B cell (primary cell): ENCODE measurements around the gene TRHDE. TPM values are rescaled to one million over a fixed set of nuclear protein-coding genes. Genes with fewer than 3 reads are reported as not detected.

ENCODE experiments used
- ATAC-seq: fragments of 200-7000 bp; cut with Tn5 transposase; one replicate; pipeline ENCODE4 v1.10.0; 2021; ENCODE audit warnings: low read depth, mild to moderate bottlenecking, moderate number of reproducible peaks, moderate library complexity
- CTCF ChIA-PET: fragments of 350-600 bp; sonication (Branson Sonifier 250); formaldehyde crosslinking; loops from one replicate; lab custom pipeline; 2021; ENCODE audit warnings: antibody characterized with exemption, inconsistent platforms; lab: Charles Lee
- POLR2A ChIA-PET: fragments of 350-600 bp; sonication (Branson Sonifier 250); formaldehyde crosslinking; loops from one replicate; lab custom pipeline; 2021; ENCODE audit warnings: antibody characterized with exemption; lab: Charles Lee
- DNase-seq: peaks from one replicate; pipeline ENCODE4 v3.0.0; 2013
- H2AFZ ChIP-seq: 2 replicates; pipeline ENCODE4 v1.6.1; 2012; ENCODE audit warnings: mild to moderate bottlenecking, low read depth, low read length; ENCODE audit not compliant: insufficient read depth, poor library complexity, severe bottlenecking
- H3K27ac ChIP-seq, 2 donors: 1 replicate in 1 of 2; 2 replicates in 1 of 2; pipeline ENCODE4 v1.5.1; 2012 to 2013; ENCODE audit warnings: low read length in 2 of 2, mild to moderate bottlenecking in 2 of 2, moderate library complexity in 1 of 2
- H3K27me3 ChIP-seq, 4 experiments: fragments of 200-600 bp in 1 of 4; sonication (generic) in 1 of 4; replicated peaks in 1 of 4; 1 replicate in 2 of 4; 2 replicates in 2 of 4; pipeline versions ENCODE4 v1.6.1 to v1.7.0; 2013 to 2016; ENCODE audit warnings: low read length in 3 of 4, mild to moderate bottlenecking in 2 of 4, mixed read lengths in 1 of 4, moderate library complexity in 1 of 4; ENCODE audit not compliant: insufficient read depth in 4 of 4, control insufficient read depth in 3 of 4; ENCODE audit errors: control extremely low read depth in 1 of 4
- H3K36me3 ChIP-seq, 2 experiments: replicated peaks in 1 of 2; 1 replicate in 1 of 2; 2 replicates in 1 of 2; pipeline versions ENCODE4 v1.6.1 to v1.7.1; 2013; ENCODE audit warnings: low read length in 1 of 2; ENCODE audit not compliant: insufficient read depth in 2 of 2, control insufficient read depth in 1 of 2; ENCODE audit errors: control extremely low read depth in 1 of 2, extremely low read depth in 1 of 2
- H3K4me1 ChIP-seq, 2 donors: fragments of 200-600 bp in 1 of 2; sonication (generic) in 1 of 2; 1 replicate in 1 of 2; 2 replicates in 1 of 2; pipeline versions ENCODE4 v1.5.1 to v1.6.1; 2013 to 2017; ENCODE audit warnings: low read length in 2 of 2; ENCODE audit not compliant: control insufficient read depth in 2 of 2, insufficient read depth in 2 of 2
- H3K4me2 ChIP-seq: replicated peaks from 2 replicates; pipeline ENCODE3; 2012; ENCODE audit warnings: mild to moderate bottlenecking, low read depth, low read length; ENCODE audit not compliant: poor library complexity, severe bottlenecking
- H3K4me3 ChIP-seq, 5 experiments: fragments of 200-600 bp in 1 of 5; sonication (generic) in 1 of 5; 1 replicate in 3 of 5; 2 replicates in 2 of 5; pipeline versions ENCODE4 v1.5.1 to v1.7.0; 2011 to 2016; ENCODE audit warnings: low read length in 4 of 5, mild to moderate bottlenecking in 4 of 5, low read depth in 2 of 5, control low read depth in 1 of 5, moderate library complexity in 1 of 5; ENCODE audit not compliant: insufficient read depth in 1 of 5; ENCODE audit errors: control extremely low read depth in 1 of 5, extremely low read depth in 1 of 5
- H3K79me2 ChIP-seq: fragments of 200-600 bp; sonication (generic); one replicate; pipeline ENCODE4 v1.6.0; 2016; ENCODE audit warnings: low read length; ENCODE audit not compliant: control insufficient read depth, insufficient read depth
- H3K9ac ChIP-seq: fragments of 200-600 bp; sonication (generic); 2 replicates; pipeline ENCODE4 v1.6.1; 2017; ENCODE audit warnings: mild to moderate bottlenecking, low read length, moderate library complexity
- H3K9me3 ChIP-seq, 3 donors: one replicate each; pipeline versions ENCODE4 v1.6.1 to v1.7.1; 2013; ENCODE audit warnings: low read length in 2 of 3; ENCODE audit not compliant: control insufficient read depth in 2 of 3, insufficient read depth in 1 of 3; ENCODE audit errors: control extremely low read depth in 1 of 3
- H4K20me1 ChIP-seq: 2 replicates; pipeline ENCODE4 v1.6.0; 2012; ENCODE audit warnings: mild to moderate bottlenecking, low read length; ENCODE audit not compliant: insufficient read depth, control insufficient read depth, poor library complexity, severe bottlenecking
- H3K27ac Mint-ChIP-seq: one replicate; pipeline ENCODE4 v1.8.0; 2021; ENCODE audit warnings: mixed read lengths
- H3K27me3 Mint-ChIP-seq: one replicate; pipeline ENCODE4 v1.8.0; 2021; ENCODE audit warnings: mixed read lengths
- H3K4me1 Mint-ChIP-seq: one replicate; pipeline ENCODE4 v1.8.0; 2021; ENCODE audit warnings: mixed read lengths
- H3K4me3 Mint-ChIP-seq: one replicate; pipeline ENCODE4 v1.8.0; 2021; ENCODE audit warnings: mixed read lengths
- H3K9me3 Mint-ChIP-seq: one replicate; pipeline ENCODE4 v1.8.0; 2022; ENCODE audit warnings: mixed read lengths; ENCODE audit not compliant: insufficient read depth
- CTCF ChIP-seq: fragments of 200-600 bp; IDR thresholded peaks from one replicate; pipeline ENCODE4 v1.8.0; 2022; ENCODE audit warnings: antibody characterized with exemption, mild to moderate bottlenecking
- EZH2 ChIP-seq: IDR thresholded peaks from 2 replicates; pipeline ENCODE4 v1.6.1; 2012; ENCODE audit warnings: borderline replicate concordance, low read depth, mild to moderate bottlenecking, moderate library complexity, low read length; ENCODE audit not compliant: insufficient read depth, poor library complexity, severe bottlenecking
- WGBS: methylation state at CpG from one replicate; pipeline ENCODE4 v1.1.5; 2013; ENCODE audit warnings: missing lambda C conversion rate; ENCODE audit not compliant: insufficient coverage; 5-methylcytosine and 5-hydroxymethylcytosine counted together
- intact Hi-C: fragments of 100-400 bp; cut with micrococcal nuclease; formaldehyde crosslinking; loops from one replicate; pipeline ENCODE4 v1.10.0; 2022
- polyA plus RNA-seq: library from polyadenylated mRNA; depleted of rRNA; stranded (reverse); fragments of >200 nt; gene quantifications from 2 replicates; pipeline ENCODE4 v1.2.3, GENCODE V29; 2012
- total RNA-seq, 2 donors: library from RNA; stranded (reverse); fragments of 120-200 nt in 1 of 2; gene quantifications; 1 replicate in 1 of 2; 2 replicates in 1 of 2; pipeline versions ENCODE4 v1.2.3 to v1.2.4, GENCODE V29; 2013 to 2022

The TRHDE gene
- total and polyA plus RNA-seq, 2 donors (not counting 1 experiment from before 2014, with no cell fraction given) = not detected

- no peak overlapping the region for H3K9ac ChIP-seq
- H4K20me1 ChIP-seq = no peaks in the 10 kb centered on the region
- CTCF ChIA-PET = no interaction called here
- H3K4me3 Mint-ChIP-seq = no peak overlapping the region
- H3K4me2 ChIP-seq = no peak overlapping the region
- H3K4me1 ChIP-seq = peaks cover 2 to 7% of the 10 kb centered on the region in 2 donors
- no CpG with 5 or more reads among the region's 6 CpGs for WGBS
- DNase-seq (no peak), ATAC-seq (no peak)
- TF ChIP-seq CTCF (no peak), EZH2 (no peak)
- H3K27ac ChIP-seq = no peak overlapping the region
- peaks cover 0 to 22% (median 0%) of the 10 kb centered on the region in 3 donors for H3K9me3 ChIP-seq
- H3K4me1 Mint-ChIP-seq = peaks cover 7% of the 10 kb centered on the region
- H3K9me3 Mint-ChIP-seq = no peaks in the 10 kb centered on the region
- H3K27me3 ChIP-seq = peaks cover 0 to 37% (median 12%) of the 10 kb centered on the region in 4 experiments
- H3K27ac Mint-ChIP-seq = no peak overlapping the region
- no peaks in the 10 kb centered on the region for H3K79me2 ChIP-seq
- POLR2A ChIA-PET = no interaction called here
- no peak overlapping the region for H3K4me3 ChIP-seq
- H3K36me3 ChIP-seq = no peaks in the 10 kb centered on the region
- intact Hi-C loops = no loop called here
- H3K27me3 Mint-ChIP-seq = peaks cover 45% of the 10 kb centered on the region
- H2AFZ ChIP-seq = no peak overlapping the region
Measured at GRCh38 chr12:72270961-72271360, 1.2 kb upstream of the TRHDE start.

GRCh38 chr12:72271451-72272090, 599 bp upstream of the TRHDE start:
- peaks cover 2 to 7% of the 10 kb centered on the region in 2 donors for H3K4me1 ChIP-seq
- Mint-ChIP-seq H3K9me3 (no peaks in the 10 kb centered on the region), H3K27me3 (peaks cover 49% of the 10 kb centered on the region), H3K27ac (no peak overlapping the region), H3K4me3 (no peak overlapping the region), H3K4me1 (peaks cover 7% of the 10 kb centered on the region)
- no peak overlapping the region for H3K27ac ChIP-seq
- no peak overlapping the region for H3K4me3 ChIP-seq
- no peaks in the 10 kb centered on the region for H3K79me2 ChIP-seq
- H3K27me3 ChIP-seq = peaks cover 0 to 37% (median 14%) of the 10 kb centered on the region in 4 experiments
- CTCF ChIA-PET = no interaction called here
- peak overlapping the region; percentile 32 for H3K4me2 ChIP-seq
- WGBS = 4% methylated on average over 27 of the region's 35 CpGs
- no peak for TF ChIP-seq EZH2
- no peak for TF ChIP-seq CTCF
- POLR2A ChIA-PET = no interaction called here
- no peaks in the 10 kb centered on the region for H3K36me3 ChIP-seq
- DNase-seq (no peak), ATAC-seq (no peak)
- no peaks in the 10 kb centered on the region for H4K20me1 ChIP-seq
- H3K9me3 ChIP-seq = peaks cover 0 to 22% (median 0%) of the 10 kb centered on the region in 3 donors
- no peak overlapping the region for H3K9ac ChIP-seq
- intact Hi-C loops = no loop called here
- no peak overlapping the region for H2AFZ ChIP-seq
